ENCODE data around the gene GPR146.
"Not testable (repeated sequence)": the region's sequence is repeated elsewhere in the genome, so short reads cannot be mapped to it uniquely, and the experiment has no call there.

Gene GPR146

GRCh38 chr7:1024876-1025742 is 19.2 kb upstream of the GPR146 start:
- in situ Hi-C loops (cut with MboI; ENCODE audit: low sequenced_read_pairs), result no loop called here

GRCh38 chr7:1025743-1026581 is 18.4 kb upstream of the GPR146 start:
- in situ Hi-C loops (cut with MboI; ENCODE audit: low sequenced_read_pairs), result no loop called here

- in situ Hi-C loops (cut with MboI; ENCODE audit: low sequenced_read_pairs), result no loop called here
Observed at GRCh38 chr7:1026721-1027161, 17.6 kb upstream of the GPR146 start.

GRCh38 chr7:1027242-1028043 is 16.9 kb upstream of the GPR146 start:
- in situ Hi-C loops (cut with MboI; ENCODE audit: low sequenced_read_pairs), result no loop called here

- in situ Hi-C loops (cut with MboI; ENCODE audit: low sequenced_read_pairs), result no loop called here
Observed at GRCh38 chr7:1028044-1028770, 16.1 kb upstream of the GPR146 start.

GRCh38 chr7:1028775-1029636 is 15.3 kb upstream of the GPR146 start:
- in situ Hi-C loops (cut with MboI; ENCODE audit: low sequenced_read_pairs), result no loop called here

GRCh38 chr7:1029637-1030443 is 14.5 kb upstream of the GPR146 start:
- in situ Hi-C loops (cut with MboI; ENCODE audit: low sequenced_read_pairs), result no loop called here

- in situ Hi-C loops (cut with MboI; ENCODE audit: low sequenced_read_pairs), result no loop called here
Observed at GRCh38 chr7:1030444-1031070, 13.8 kb upstream of the GPR146 start.

GRCh38 chr7:1031716-1032455 is 12.5 kb upstream of the GPR146 start:
- in situ Hi-C loops (cut with MboI; ENCODE audit: low sequenced_read_pairs), result no loop called here

GRCh38 chr7:1032536-1033181 is 11.7 kb upstream of the GPR146 start:
- in situ Hi-C loops (cut with MboI; ENCODE audit: low sequenced_read_pairs), result no loop called here

GRCh38 chr7:1033546-1034145 is 10.7 kb upstream of the GPR146 start:
- in situ Hi-C loops (cut with MboI; ENCODE audit: low sequenced_read_pairs), result no loop called here

- in situ Hi-C loops (cut with MboI; ENCODE audit: low sequenced_read_pairs), result not testable (repeated sequence)
Observed at GRCh38 chr7:1034769-1035168, 9.6 kb upstream of the GPR146 start.

GRCh38 chr7:1036164-1036928 is 8.0 kb upstream of the GPR146 start:
- in situ Hi-C loops (cut with MboI; ENCODE audit: low sequenced_read_pairs), result not testable (repeated sequence)

- in situ Hi-C loops (cut with MboI; ENCODE audit: low sequenced_read_pairs), result not testable (repeated sequence)
Observed at GRCh38 chr7:1040233-1040632, 4.1 kb upstream of the GPR146 start.

- in situ Hi-C loops (cut with MboI; ENCODE audit: low sequenced_read_pairs), result no loop called here
Observed at GRCh38 chr7:1040790-1041189, 3.6 kb upstream of the GPR146 start.

All from hTERT RPE-1 (cell line).